GM19455 (cell line): Measurements from ENCODE around the gene COL4A2.

Experiments
- ATAC-seq: cut with Tn5 transposase; IDR thresholded peaks from one replicate; pipeline ENCODE4 v1.9.1; 2021; ENCODE audit not compliant: unreplicated experiment

COL4A2 gene

GRCh38 chr13:110414931-110415330, 107.8 kb downstream of the COL4A2 start:
- ATAC-seq: no peak

GRCh38 chr13:110415669-110416068, 108.6 kb downstream of the COL4A2 start:
- ATAC-seq: no peak

DNA sequence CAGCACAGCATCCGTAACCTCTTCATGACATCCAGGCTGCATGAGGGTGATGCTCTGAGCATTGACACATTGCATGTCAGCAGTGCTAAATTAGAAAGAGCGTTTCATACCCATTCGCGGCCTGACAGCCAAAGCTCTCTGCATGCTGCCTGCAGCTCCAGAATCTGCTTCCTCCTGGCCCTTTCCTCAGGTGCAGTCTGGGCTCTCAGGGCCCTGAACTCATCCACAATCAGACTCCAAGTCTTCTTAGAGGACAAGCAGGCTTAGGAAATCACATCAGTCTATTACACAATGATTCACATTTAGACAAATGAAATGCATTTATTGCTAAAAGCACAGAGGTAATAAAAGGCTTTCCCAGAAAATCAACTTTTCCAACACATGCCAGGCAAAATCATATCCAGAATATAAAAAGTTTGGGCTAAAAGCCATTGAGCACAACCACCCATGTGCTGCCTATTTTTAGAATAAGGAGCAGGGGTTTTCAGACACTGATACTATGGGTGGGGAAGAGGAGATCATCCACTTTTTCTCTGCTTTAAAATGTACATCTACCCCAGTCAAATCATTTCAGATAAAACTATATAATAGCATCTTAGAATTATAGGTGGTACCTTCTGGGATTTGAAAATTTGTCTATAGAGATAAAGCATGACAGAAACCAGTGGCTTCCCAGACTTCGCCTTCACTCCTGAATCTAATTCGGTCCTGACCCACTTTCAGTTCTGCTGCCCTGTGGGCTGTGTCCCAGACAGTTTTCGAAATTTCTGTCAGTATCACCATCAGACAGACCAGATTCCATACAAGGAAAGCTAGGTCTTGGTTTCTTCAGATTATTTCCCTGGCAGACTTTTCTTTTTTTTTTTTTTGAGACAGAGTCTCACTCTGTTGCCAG, 109.3 kb downstream of the COL4A2 start:
- no peak for ATAC-seq

GRCh38 chr13:110418944-110419343, 111.9 kb downstream of the COL4A2 start:
- ATAC-seq: no peak

- no peak for ATAC-seq
Measured at GRCh38 chr13:110419381-110419791, 112.3 kb downstream of the COL4A2 start.

DNA sequence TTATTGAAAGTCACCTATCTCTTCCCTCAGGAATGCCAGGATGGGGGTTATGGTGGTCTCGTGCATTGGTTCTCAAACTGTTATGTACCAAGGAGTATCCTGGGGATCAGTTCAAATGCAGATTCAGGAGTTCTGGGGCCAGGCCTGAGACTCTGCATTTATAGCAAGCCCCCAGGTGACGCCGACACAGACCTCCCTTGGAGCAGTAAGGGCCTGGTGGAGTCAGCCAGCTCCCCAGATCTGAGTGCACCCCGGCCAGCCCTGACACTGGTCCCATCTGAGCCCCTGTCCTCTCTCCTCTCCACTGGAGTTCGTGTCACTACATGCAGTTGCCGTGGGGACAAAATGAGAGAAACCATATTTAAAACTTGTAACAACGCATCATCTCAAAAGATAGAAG, 112.9 kb downstream of the COL4A2 start:
- ATAC-seq: no peak

DNA sequence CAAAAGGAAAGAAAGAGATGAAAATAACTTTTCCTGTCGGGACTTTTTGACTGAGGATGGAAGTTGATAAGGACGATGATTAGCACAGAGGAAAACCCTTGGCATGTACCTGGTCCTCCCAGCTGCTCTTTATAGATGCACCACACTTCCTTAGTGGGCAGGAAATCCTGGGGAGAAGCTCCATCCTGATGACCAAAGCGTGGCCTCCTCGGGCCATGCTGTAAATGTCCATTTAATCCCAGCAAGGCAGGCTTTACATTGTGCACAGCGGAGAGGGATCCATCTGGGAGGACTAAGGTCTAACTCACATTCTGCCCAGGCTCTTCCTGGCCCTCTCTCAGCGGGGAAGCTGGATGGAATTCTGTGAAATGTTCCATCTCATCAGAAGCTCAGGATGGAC, 113.5 kb downstream of the COL4A2 start:
- ATAC-seq: no peak

DNA sequence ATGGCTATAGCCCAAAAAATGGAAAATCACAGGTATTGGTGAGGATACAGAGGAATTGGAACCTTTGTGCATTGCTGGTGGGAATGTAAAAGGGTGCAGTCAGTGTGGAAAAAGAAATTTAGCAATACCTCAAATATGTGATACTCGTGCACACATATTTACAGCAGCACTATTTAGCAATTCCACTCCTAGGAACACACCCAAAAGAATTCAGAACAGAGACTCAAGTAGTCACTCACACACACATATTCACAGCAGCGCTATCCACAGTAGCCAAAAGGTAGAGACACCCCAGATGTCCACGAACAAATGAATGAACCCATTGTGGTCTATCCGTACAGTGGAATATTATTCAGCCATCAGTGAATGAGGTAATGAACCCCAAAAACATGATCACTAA, 114.0 kb downstream of the COL4A2 start:
- ATAC-seq: no peak

GRCh38 chr13:110421696-110422385, 114.8 kb downstream of the COL4A2 start:
- ATAC-seq: no peak

- no peak for ATAC-seq
Measured at GRCh38 chr13:110422913-110423688, 116.0 kb downstream of the COL4A2 start.

- no peak for ATAC-seq
Measured at GRCh38 chr13:110423689-110424302, 116.7 kb downstream of the COL4A2 start.

DNA sequence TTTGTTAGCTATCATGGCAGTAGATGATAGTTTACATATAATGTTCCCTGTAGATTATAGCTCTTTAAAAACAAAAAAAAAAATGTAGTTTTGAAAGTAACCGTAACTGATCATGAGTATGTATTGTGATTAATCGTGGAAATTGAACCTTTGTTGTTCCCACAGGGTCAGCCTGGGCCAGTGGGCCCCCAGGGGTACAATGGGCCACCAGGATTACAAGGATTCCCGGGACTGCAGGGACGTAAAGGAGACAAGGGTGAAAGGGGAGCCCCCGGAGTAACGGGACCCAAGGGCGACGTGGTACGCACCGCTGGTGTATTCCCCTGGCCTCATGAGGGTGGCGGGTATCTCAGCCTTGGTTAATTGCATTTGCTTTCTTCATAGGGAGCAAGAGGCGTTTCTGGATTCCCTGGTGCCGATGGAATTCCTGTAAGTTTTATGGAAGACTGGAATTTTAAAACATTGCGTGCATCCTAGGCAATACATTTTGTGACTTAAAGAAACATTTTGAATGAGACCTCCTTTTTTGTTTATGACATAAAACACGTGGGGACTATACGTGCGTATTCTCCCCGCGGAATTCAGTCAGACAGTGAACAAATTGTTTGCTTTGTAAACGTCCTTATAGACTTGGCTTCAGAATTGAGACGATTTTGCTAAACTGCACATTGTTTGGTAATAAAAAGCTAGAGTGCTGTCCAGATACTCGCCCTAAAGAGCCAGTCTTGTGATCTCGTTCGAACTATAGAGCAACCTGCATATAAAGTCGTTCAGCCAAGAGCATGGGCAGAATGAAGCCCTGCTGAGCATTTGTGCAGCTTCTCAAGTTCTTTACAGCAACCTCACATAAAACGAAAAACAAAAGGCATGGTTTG, 117.7 kb downstream of the COL4A2 start:
- no peak for ATAC-seq

DNA sequence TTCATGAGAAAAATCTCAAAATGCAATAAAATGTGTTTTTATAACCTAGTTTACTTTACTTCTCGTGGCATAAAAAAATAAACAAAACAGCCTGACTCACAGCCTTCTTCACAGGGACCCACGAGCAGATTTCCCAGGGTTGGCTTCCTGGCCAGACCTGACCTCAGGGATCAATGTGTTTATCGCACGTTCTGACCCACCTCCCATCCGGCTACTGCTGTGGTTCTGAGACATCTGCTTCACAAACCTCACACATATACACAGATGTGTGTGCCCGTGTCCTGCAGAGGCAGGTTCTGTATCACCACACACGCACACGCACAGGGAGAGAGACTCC, 118.3 kb downstream of the COL4A2 start:
- no peak for ATAC-seq

DNA sequence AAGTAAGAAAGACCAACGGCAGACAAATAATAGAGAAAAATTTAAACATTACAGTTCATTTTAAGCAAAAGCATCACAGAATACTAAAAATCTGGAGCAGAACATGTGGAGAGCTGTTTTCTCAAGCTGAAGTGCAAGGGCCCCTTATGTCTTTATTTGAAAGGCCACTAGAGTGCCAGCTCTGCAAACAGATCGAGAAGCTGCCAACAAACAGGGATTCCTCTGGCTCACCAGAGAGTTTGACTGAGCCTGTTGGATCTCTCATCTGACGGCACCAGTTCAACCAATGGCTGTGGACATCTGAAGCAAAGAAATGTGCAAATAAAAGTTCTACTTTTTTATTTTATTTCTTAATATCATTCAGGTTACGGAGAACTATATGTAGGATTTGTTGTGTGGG, 119.7 kb downstream of the COL4A2 start:
- ATAC-seq: no peak

GRCh38 chr13:110428313-110428712, 121.2 kb downstream of the COL4A2 start:
- no peak for ATAC-seq

DNA sequence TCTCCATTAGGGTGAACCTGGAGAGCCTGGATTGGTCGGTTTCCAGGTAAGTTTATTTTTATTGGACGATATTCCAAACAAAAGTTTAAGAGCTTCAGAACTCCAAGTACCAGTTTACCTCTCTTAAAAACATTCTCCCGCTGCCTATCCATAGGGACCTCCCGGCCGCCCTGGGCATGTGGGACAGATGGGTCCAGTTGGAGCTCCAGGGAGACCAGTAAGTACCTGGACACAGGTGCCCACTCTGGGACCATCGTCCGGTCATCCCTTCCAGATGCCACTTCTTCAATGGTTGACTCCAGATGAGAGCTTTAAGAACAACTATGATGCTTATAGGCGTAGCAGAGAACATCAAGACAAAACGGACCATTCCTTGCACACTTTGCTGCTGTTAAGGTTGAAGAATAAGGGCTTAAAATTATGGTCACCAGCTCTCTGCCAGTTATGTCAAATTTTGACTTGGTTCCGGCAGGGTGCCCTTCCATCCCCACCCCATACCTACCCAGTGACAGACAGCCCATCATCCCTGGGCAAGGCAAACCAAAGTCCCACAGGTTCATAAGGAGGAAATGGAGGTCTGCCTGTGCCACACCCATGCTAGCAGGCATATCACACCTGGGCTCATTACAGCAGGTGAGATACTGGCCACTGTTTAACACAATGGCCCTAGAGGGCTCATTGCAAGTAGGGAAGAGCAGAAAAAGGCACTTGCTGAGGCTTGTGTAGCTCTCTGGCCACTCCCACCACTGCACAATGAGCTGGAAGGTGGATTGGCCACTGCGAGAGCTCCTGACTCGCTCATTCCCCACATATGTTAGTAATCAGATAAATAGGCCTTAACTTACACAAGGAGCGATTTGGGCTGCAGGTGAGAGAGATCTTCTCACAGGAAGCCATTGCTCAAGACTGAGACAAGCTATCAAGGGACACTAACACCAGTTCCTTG, 123.6 kb downstream of the COL4A2 start:
- ATAC-seq: no peak

GRCh38 chr13:110431425-110432294, 124.6 kb downstream of the COL4A2 start:
- no peak for ATAC-seq

GRCh38 chr13:110432522-110432921, 125.4 kb downstream of the COL4A2 start:
- ATAC-seq: no peak
